ENCODE measurements around the gene TNRC18. TPM values are rescaled to one million over a fixed set of nuclear protein-coding genes. Genes with fewer than 3 reads are reported as not detected.

Gene TNRC18
- total RNA-seq, 1 donor from 2014 or later, result 169 TPM

- peak overlapping the region; percentile 98 for H3K4me3 Mint-ChIP-seq
- peaks cover 12% of the 10 kb centered on the region for H3K4me1 Mint-ChIP-seq (ENCODE audit: unreplicated experiment)
- H3K27me3 Mint-ChIP-seq, result peaks cover 9% of the 10 kb centered on the region
- DNase-seq (ENCODE audit: extremely low spot score, unreplicated experiment), result peak; percentile 87
- peak overlapping the region; percentile 100 for H3K27ac Mint-ChIP-seq
- no peaks in the 10 kb centered on the region for H3K9me3 Mint-ChIP-seq
- H3K36me3 Mint-ChIP-seq, result no peaks in the 10 kb centered on the region
- TF ChIP-seq, protein P1, sequence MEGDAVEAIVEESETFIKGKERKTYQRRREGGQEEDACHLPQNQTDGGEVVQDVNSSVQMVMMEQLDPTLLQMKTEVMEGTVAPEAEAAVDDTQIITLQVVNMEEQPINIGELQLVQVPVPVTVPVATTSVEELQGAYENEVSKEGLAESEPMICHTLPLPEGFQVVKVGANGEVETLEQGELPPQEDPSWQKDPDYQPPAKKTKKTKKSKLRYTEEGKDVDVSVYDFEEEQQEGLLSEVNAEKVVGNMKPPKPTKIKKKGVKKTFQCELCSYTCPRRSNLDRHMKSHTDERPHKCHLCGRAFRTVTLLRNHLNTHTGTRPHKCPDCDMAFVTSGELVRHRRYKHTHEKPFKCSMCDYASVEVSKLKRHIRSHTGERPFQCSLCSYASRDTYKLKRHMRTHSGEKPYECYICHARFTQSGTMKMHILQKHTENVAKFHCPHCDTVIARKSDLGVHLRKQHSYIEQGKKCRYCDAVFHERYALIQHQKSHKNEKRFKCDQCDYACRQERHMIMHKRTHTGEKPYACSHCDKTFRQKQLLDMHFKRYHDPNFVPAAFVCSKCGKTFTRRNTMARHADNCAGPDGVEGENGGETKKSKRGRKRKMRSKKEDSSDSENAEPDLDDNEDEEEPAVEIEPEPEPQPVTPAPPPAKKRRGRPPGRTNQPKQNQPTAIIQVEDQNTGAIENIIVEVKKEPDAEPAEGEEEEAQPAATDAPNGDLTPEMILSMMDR (conservative IDR thresholded peaks at IDR 0.05), result no peak
Measured at GRCh38 chr7:5425507-5426225, 2.0 kb upstream of the TNRC18 start.

GRCh38 chr7:5424749-5425506 lies 1.3 kb upstream of the TNRC18 start:
- peak; percentile 82 for DNase-seq (ENCODE audit: extremely low spot score, unreplicated experiment)
- Mint-ChIP-seq H3K4me1 (ENCODE audit: unreplicated experiment) (peaks cover 6% of the 10 kb centered on the region), H3K4me3 (peak overlapping the region; percentile 98), H3K36me3 (no peaks in the 10 kb centered on the region), H3K27me3 (peaks cover 9% of the 10 kb centered on the region), H3K27ac (peak overlapping the region; percentile 100), H3K9me3 (no peaks in the 10 kb centered on the region)
- TF ChIP-seq, protein P1 (conservative IDR thresholded peaks at IDR 0.05), result peak; percentile 22

DNA sequence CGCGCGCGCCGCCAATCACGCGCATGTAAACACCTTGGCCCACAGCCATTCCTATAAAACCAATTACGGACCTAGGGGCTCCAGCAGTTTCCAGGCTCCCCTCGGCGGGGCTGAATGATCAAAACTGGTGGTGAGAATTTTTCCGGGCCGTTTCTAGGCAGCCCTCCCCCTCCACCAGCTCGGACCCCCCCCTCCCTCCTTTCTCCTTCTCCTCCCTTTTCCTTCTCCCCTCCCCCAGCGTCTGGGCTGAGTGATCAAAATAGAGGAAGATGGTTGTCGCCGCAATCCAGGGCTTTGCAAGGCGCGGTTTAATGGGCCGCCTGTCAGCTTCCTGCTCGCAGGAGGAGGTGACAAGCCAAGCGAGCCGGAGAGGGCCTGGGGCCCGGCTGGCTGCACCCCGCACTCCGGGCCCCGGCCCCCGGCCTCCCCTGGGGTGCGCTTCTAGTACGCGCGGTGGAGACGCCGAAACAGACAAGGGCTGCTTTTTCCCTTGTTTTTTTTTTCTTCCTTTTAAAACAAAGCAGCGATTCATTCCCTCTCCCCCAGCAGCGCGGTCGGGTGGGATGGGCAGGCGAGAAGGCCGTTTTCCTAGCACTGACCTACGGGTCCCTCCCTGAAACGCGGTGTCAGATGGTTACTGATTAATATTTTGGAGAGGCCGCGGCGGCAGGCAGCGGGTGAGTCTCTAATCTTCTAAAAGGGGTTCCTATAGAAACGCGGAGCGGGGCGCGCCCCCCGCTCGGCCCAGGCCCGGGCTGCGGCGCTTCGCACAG lies 528 bp upstream of the TNRC18 start:
- Mint-ChIP-seq H3K27me3 (peaks cover 5% of the 10 kb centered on the region), H3K27ac (peak overlapping the region; percentile 100)

GRCh38 chr7:5422396-5423305 lies 983 bp downstream of the TNRC18 start:
- H3K4me1 Mint-ChIP-seq (ENCODE audit: unreplicated experiment), result peaks cover 10% of the 10 kb centered on the region
- H3K4me3 Mint-ChIP-seq, result peak overlapping the region; percentile 93
- peaks cover 12% of the 10 kb centered on the region for H3K27me3 Mint-ChIP-seq
- H3K27ac Mint-ChIP-seq, result peak overlapping the region; percentile 97
- no peaks in the 10 kb centered on the region for H3K9me3 Mint-ChIP-seq
- TF ChIP-seq, protein P1 (conservative IDR thresholded peaks at IDR 0.05), result peak; percentile 18
- no peak for DNase-seq (ENCODE audit: extremely low spot score, unreplicated experiment)
- peaks cover 7% of the 10 kb centered on the region for H3K36me3 Mint-ChIP-seq

More for the DNA sequence above, 528 bp upstream of the TNRC18 start:
- DNase-seq (ENCODE audit: extremely low spot score, unreplicated experiment), result peak; percentile 95
- Mint-ChIP-seq H3K4me3 (peak overlapping the region; percentile 98), H3K9me3 (no peaks in the 10 kb centered on the region), H3K4me1 (ENCODE audit: unreplicated experiment) (no peaks in the 10 kb centered on the region), H3K36me3 (no peaks in the 10 kb centered on the region)
- TF ChIP-seq, protein P1 (conservative IDR thresholded peaks at IDR 0.05), result no peak
